ENCODE measurements around the gene FXYD2.

Gene FXYD2

DNA sequence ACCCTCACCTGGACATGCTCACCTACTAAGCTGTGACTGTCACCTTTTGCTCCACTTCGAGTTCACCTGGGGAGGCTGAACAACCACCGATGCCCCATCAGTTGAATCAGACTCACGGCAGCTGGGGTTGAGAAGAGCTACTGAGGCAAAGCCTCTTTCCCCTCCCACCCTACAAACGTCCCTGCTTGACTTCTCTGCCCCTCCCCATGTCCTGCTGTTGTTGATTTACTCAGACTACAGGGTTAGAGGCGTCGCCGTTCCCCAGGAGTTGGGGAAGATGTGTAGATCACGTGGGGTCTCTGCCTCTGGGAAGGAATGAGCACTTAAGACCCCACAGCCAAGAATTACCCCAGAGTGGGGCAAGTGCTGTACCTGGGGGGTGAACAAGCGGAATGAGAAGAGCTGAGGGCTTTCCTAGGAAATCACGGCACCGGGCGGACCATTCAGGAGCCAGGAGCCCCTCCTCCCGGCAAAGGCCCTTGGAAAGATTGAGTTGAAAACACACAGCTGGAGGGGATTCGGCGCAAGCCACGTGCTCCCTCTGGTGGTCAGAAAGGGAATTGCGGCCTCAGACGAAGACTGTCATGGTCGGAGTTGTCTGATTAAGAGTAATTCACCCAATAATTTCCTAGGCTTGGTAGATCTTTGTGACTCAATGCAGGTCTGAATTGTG, 7.0 kb downstream of the FXYD2 start:
- H3K27me3 ChIP-seq (ENCODE audit: insufficient read depth, low read length), result no peaks in the 10 kb centered on the region
- H3K79me2 ChIP-seq (ENCODE audit: insufficient read depth, low read length), result no peaks in the 10 kb centered on the region
- H3K9ac ChIP-seq (ENCODE audit: low read length), result no peak overlapping the region
- H3F3A ChIP-seq (ENCODE audit: insufficient read depth, low read length), result no peaks in the 10 kb centered on the region
- TF ChIP-seq EZH2 (IDR thresholded peaks at IDR 0.05; ENCODE audit: borderline replicate concordance, low read length), result no peak
- TF ChIP-seq, protein P1, sequence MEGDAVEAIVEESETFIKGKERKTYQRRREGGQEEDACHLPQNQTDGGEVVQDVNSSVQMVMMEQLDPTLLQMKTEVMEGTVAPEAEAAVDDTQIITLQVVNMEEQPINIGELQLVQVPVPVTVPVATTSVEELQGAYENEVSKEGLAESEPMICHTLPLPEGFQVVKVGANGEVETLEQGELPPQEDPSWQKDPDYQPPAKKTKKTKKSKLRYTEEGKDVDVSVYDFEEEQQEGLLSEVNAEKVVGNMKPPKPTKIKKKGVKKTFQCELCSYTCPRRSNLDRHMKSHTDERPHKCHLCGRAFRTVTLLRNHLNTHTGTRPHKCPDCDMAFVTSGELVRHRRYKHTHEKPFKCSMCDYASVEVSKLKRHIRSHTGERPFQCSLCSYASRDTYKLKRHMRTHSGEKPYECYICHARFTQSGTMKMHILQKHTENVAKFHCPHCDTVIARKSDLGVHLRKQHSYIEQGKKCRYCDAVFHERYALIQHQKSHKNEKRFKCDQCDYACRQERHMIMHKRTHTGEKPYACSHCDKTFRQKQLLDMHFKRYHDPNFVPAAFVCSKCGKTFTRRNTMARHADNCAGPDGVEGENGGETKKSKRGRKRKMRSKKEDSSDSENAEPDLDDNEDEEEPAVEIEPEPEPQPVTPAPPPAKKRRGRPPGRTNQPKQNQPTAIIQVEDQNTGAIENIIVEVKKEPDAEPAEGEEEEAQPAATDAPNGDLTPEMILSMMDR (IDR thresholded peaks at IDR 0.05; ENCODE audit: low read length), result peak; percentile 84
- H2AFZ ChIP-seq (ENCODE audit: low read length), result no peak overlapping the region
- H3K4me2 ChIP-seq (ENCODE audit: low read length), result no peak overlapping the region
- H3K4me1 ChIP-seq (ENCODE audit: insufficient read depth, low read length, severe bottlenecking), result peaks cover 11% of the 10 kb centered on the region
- H3K4me3 ChIP-seq (ENCODE audit: low read depth, low read length, poor library complexity, severe bottlenecking), result no peak overlapping the region
- no peak overlapping the region for H3K27ac ChIP-seq (ENCODE audit: low read depth, low read length, poor library complexity, severe bottlenecking)
- H3K9me3 ChIP-seq (ENCODE audit: low read length), result no peaks in the 10 kb centered on the region
- H4K20me1 ChIP-seq (ENCODE audit: insufficient read depth, low read length), result no peaks in the 10 kb centered on the region
- no peaks in the 10 kb centered on the region for H3K36me3 ChIP-seq (ENCODE audit: insufficient read depth, low read length)
- H3K9me2 ChIP-seq (ENCODE audit: low read depth, low read length), result no peaks in the 10 kb centered on the region

DNA sequence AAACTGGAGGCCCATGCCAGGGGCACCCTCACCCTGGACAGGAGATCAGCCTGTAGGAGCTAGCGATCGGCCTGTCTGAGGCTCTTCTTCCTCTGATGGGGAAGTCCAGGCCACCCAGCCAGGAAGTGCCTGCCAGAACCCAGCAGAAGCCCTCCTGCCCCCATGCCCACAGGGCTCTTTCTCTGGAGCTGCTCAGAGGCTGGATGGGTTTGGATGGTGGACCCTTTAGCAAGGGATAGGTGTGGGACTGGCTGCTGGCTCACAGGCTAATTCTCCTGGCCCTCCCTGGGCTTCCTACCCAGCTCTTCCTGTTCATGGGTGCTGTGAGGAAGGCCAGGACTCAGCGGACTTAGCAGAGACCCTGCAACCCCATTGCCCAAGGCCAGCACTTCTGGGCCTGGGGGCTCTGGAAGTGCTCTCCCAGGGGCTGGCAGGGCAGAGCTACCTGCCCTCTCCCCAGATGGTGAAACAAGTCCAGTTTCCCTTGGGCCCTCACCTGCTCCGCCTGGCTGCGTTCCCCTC, 7.6 kb downstream of the FXYD2 start:
- Histone ChIP-seq H3K4me1 (ENCODE audit: insufficient read depth, low read length, severe bottlenecking) (peaks cover 11% of the 10 kb centered on the region), H3K27ac (ENCODE audit: low read depth, low read length, poor library complexity, severe bottlenecking) (no peak overlapping the region), H3K4me2 (ENCODE audit: low read length) (no peak overlapping the region), H3F3A (ENCODE audit: insufficient read depth, low read length) (no peaks in the 10 kb centered on the region), H3K27me3 (ENCODE audit: insufficient read depth, low read length) (no peaks in the 10 kb centered on the region), H2AFZ (ENCODE audit: low read length) (no peak overlapping the region), H3K9me2 (ENCODE audit: low read depth, low read length) (no peaks in the 10 kb centered on the region), H3K79me2 (ENCODE audit: insufficient read depth, low read length) (no peaks in the 10 kb centered on the region), H3K4me3 (ENCODE audit: low read depth, low read length, poor library complexity, severe bottlenecking) (no peak overlapping the region), H4K20me1 (ENCODE audit: insufficient read depth, low read length) (no peaks in the 10 kb centered on the region), H3K36me3 (ENCODE audit: insufficient read depth, low read length) (no peaks in the 10 kb centered on the region), H3K9ac (ENCODE audit: low read length) (no peak overlapping the region), H3K9me3 (ENCODE audit: low read length) (no peaks in the 10 kb centered on the region)
- TF ChIP-seq EZH2 (IDR thresholded peaks at IDR 0.05; ENCODE audit: borderline replicate concordance, low read length), result no peak
- TF ChIP-seq, protein P1 (IDR thresholded peaks at IDR 0.05; ENCODE audit: low read length), result no peak

DNA sequence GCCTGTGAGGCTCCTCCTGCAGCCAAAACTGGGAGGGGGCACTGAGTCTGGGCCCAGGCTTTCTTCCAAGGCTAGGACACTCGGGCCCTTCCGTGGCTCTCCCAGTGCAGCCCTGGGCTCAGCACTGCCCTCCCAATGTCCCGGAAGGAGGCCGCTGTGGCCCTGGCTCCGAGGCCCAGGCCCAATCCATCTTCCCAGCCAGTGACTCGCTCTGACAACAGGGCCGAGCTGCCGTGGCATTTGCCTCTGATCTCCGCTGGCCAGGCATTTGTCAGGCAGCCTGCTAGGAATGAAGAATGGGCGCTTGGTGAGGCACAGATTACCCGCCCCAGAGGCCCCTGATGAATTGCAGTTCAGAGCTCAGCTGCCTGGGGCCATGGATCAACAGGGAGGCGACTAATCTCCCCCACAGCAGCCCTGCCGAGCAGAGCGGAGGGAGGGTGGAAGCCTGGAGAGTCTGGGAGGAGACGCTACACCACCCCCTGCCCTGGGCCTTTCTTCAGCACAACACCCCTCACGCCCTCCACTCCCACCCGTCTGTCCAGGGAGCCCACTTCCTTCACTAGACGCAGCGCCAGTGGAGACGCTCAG, 8.3 kb downstream of the FXYD2 start:
- Histone ChIP-seq H3K79me2 (ENCODE audit: insufficient read depth, low read length) (no peaks in the 10 kb centered on the region), H3F3A (ENCODE audit: insufficient read depth, low read length) (no peaks in the 10 kb centered on the region), H2AFZ (ENCODE audit: low read length) (no peak overlapping the region), H3K4me2 (ENCODE audit: low read length) (no peak overlapping the region), H3K27me3 (ENCODE audit: insufficient read depth, low read length) (no peaks in the 10 kb centered on the region), H3K27ac (ENCODE audit: low read depth, low read length, poor library complexity, severe bottlenecking) (no peak overlapping the region), H4K20me1 (ENCODE audit: insufficient read depth, low read length) (no peaks in the 10 kb centered on the region), H3K9ac (ENCODE audit: low read length) (no peak overlapping the region), H3K9me2 (ENCODE audit: low read depth, low read length) (no peaks in the 10 kb centered on the region), H3K9me3 (ENCODE audit: low read length) (no peaks in the 10 kb centered on the region), H3K36me3 (ENCODE audit: insufficient read depth, low read length) (no peaks in the 10 kb centered on the region), H3K4me1 (ENCODE audit: insufficient read depth, low read length, severe bottlenecking) (peaks cover 11% of the 10 kb centered on the region), H3K4me3 (ENCODE audit: low read depth, low read length, poor library complexity, severe bottlenecking) (no peak overlapping the region)
- TF ChIP-seq, protein P1 (IDR thresholded peaks at IDR 0.05; ENCODE audit: low read length), result no peak
- TF ChIP-seq EZH2 (IDR thresholded peaks at IDR 0.05; ENCODE audit: borderline replicate concordance, low read length), result no peak
